ENCODE data around the gene RASGRF1. TPM values are rescaled to one million over a fixed set of nuclear protein-coding genes. Genes with fewer than 3 reads are reported as not detected.
A peak's percentile ranks its signal among the peaks of the same experiment; 100 is the strongest.
"Not testable (repeated sequence)": the region's sequence is repeated elsewhere in the genome, so short reads cannot be mapped to it uniquely, and the experiment has no call there.

Gene RASGRF1
- total and polyA plus RNA-seq, 8 donors: 0.10 to 3.8 (median 1.2) TPM; not detected in 4

- DNase-seq: no peak
- TF ChIP-seq POLR2A (IDR thresholded peaks at IDR 0.05): no peak
- TF ChIP-seq EP300 (IDR thresholded peaks at IDR 0.05): no peak
- TF ChIP-seq POLR2AphosphoS5 (IDR thresholded peaks at IDR 0.05): no peak
- no peak for TF ChIP-seq CTCF (IDR thresholded peaks at IDR 0.05)
- Histone ChIP-seq H3K4me3 (no peak overlapping the region), H3K27ac (no peak overlapping the region), H3K36me3 (no peaks in the 10 kb centered on the region), H3K27me3 (no peaks in the 10 kb centered on the region), H3K4me1 (peaks cover 0 to 8% (median 2%) of the 10 kb centered on the region in 4 donors), H3K9me3 (no peaks in the 10 kb centered on the region)
- WGBS, 5 donors: 82 to 89% (median 84%) methylated on average over 19 to 22 of the region's 22 CpGs
- intact Hi-C loops (cut with DNase I; ENCODE audit: low total_unique reads): no loop called here
These were observed 94.4 kb downstream of the RASGRF1 start for GRCh38 chr15:78995921-78996893.

- H3K9me3 ChIP-seq; H3K36me3 ChIP-seq; DNase-seq; H3K27ac ChIP-seq; H3K27me3 ChIP-seq; intact Hi-C loops (cut with DNase I; ENCODE audit: low total_unique reads); H3K4me3 ChIP-seq: not testable (repeated sequence)
- H3K4me1 ChIP-seq: peaks cover 2 to 19% (median 10%) of the 10 kb centered on the region in 4 donors
- WGBS, 5 donors: 73 to 82% (median 81%) methylated on average over 6 of the region's 6 CpGs
These were observed 95.4 kb downstream of the RASGRF1 start for GRCh38 chr15:78995161-78995560.

GRCh38 chr15:78993931-78994530 is 96.5 kb downstream of the RASGRF1 start:
- WGBS, 5 donors: 52 to 70% (median 55%) methylated on average over 5 to 10 of the region's 10 CpGs
- H3K36me3 ChIP-seq: no peaks in the 10 kb centered on the region
- no peaks in the 10 kb centered on the region for H3K27me3 ChIP-seq
- H3K9me3 ChIP-seq: no peaks in the 10 kb centered on the region
- H3K4me1 ChIP-seq: peaks cover 8 to 30% (median 19%) of the 10 kb centered on the region in 4 donors
- no peak overlapping the region for H3K27ac ChIP-seq
- no peak overlapping the region for H3K4me3 ChIP-seq
- intact Hi-C loops (cut with DNase I; ENCODE audit: low total_unique reads): no loop called here
- peak in 1 of 2 donors; percentile 81 for DNase-seq
- no peak for TF ChIP-seq EP300 (IDR thresholded peaks at IDR 0.05)
- TF ChIP-seq POLR2A (IDR thresholded peaks at IDR 0.05): no peak

GRCh38 chr15:78993257-78993930 is 97.2 kb downstream of the RASGRF1 start:
- Histone ChIP-seq H3K9me3 (no peaks in the 10 kb centered on the region), H3K27me3 (no peaks in the 10 kb centered on the region), H3K36me3 (no peaks in the 10 kb centered on the region), H3K27ac (no peak overlapping the region), H3K4me1 (peaks cover 11 to 36% (median 25%) of the 10 kb centered on the region in 4 donors), H3K4me3 (no peak overlapping the region)
- no peak for TF ChIP-seq CTCF (IDR thresholded peaks at IDR 0.05)
- TF ChIP-seq POLR2A (IDR thresholded peaks at IDR 0.05): no peak
- no peak for TF ChIP-seq POLR2AphosphoS5 (IDR thresholded peaks at IDR 0.05)
- no peak for TF ChIP-seq EP300 (IDR thresholded peaks at IDR 0.05)
- no peak for DNase-seq
- intact Hi-C loops (cut with DNase I; ENCODE audit: low total_unique reads): no loop called here
- 79 to 91% (median 88%) methylated on average over 3 to 4 of the region's 4 CpGs for WGBS, 5 donors
